H54 (cell line): ENCODE data around the gene TLR2.

Experiments
- DNase-seq: peaks from one replicate; pipeline ENCODE4 v3.0.0; 2011; ENCODE audit warnings: low spot score, mixed read lengths; ENCODE audit not compliant: insufficient read length
- FAIRE-seq: peaks from 3 replicates; lab custom pipeline; 2011; peaks lifted over from hg19 to GRCh38; lab: Jason Lieb, UNC
- POLR2A ChIP-seq: IDR thresholded peaks from 2 replicates; pipeline ENCODE4 v1.6.1; 2011; ENCODE audit warnings: low read depth, mild to moderate bottlenecking, low read length

The TLR2 gene, protein sequence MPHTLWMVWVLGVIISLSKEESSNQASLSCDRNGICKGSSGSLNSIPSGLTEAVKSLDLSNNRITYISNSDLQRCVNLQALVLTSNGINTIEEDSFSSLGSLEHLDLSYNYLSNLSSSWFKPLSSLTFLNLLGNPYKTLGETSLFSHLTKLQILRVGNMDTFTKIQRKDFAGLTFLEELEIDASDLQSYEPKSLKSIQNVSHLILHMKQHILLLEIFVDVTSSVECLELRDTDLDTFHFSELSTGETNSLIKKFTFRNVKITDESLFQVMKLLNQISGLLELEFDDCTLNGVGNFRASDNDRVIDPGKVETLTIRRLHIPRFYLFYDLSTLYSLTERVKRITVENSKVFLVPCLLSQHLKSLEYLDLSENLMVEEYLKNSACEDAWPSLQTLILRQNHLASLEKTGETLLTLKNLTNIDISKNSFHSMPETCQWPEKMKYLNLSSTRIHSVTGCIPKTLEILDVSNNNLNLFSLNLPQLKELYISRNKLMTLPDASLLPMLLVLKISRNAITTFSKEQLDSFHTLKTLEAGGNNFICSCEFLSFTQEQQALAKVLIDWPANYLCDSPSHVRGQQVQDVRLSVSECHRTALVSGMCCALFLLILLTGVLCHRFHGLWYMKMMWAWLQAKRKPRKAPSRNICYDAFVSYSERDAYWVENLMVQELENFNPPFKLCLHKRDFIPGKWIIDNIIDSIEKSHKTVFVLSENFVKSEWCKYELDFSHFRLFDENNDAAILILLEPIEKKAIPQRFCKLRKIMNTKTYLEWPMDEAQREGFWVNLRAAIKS

DNA sequence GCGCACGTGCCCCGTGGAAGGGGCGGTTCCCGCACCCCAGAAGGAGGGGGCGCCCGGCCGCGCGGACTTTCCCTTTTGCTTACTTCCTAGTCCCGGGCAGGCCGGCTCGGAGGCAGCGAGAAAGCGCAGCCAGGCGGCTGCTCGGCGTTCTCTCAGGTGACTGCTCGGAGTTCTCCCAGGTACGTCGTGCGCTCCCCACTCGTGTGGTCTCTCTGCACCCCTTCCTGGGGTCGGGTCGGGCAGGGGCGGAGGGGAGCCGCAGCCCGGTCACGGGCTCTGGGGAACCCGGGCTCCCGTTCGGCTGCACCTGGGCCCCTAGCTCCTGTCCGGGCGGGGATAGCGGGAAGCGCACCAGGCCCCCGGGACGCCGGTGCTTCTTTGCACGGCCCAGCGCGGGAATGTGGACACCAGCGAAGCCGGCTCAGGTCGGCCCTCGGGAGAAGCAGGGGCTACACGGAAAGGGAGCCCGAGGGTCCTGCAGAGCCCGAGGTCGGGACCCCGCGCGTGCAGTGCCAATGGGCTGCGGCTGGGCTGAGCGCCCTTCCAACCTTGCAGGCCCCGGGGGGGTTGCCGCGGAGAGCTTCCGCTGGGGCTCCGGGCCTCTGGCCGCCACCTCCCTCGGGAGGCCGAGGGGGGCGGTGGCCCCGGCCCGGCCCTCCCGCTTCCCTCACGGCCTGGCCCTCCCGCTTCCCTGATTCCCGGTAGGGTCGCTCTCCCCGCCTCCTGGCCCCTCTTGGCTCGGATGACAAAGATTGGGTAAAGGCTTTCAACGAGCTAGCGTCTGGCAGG, at the start of gene TLR2:
TSS of gene TLR2 (plus strand) at position 99 of the 789 bp plus-strand sequence. CDS start 18,628 bp downstream, outside the sequence.
- DNase-seq (no peak), FAIRE-seq (no peak)
- no peak for TF ChIP-seq POLR2A

DNA sequence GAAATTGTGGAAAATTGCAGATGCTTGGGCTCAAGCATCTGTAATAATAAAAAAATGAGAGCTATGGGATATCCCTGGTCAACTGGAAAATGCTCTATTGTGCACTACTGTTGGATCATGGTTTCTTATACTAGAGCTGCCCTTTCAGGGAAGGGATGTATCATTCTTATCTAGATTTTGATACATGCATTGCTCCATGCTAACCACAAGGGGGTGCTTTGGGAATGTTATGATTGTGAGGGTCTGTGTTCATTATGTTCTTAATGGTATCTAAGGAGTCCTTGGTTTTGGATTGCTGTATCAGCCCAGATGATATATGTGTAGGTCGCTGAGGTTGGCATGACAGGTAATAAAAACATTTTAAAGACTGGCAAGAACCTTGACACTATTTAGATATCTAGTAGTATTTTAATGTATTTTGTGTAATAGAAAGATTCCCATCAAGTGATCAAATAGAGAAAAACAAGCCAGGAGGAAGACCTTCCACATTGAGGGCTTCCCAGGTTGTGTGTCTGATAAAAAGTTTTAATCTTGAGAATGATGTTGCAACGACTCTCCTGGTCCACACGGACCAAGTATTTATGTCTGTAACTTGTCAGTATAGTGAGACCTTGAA, 49.2 kb upstream of the TLR2 start:
- TF ChIP-seq POLR2A = no peak
- FAIRE-seq (no peak), DNase-seq (no peak)

DNA sequence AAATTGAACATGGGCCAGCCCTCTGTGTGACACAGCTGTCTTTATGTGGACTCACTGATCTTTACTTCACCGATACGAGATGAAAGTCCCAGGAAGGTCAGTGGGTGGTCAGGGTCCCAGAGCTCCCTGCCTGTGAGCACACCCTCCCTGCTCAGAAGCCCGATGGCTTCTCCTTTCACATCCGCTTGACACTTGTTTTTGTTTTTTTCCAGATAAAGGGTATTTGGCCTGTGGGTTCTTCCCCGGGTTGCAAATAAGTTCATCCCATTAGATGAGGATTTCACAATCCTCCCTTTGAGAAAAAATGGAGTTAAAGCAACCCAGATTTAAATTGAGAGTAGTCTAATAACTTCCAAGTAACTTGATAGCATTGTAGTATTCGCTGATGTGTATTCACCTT, 48.2 kb upstream of the TLR2 start:
- FAIRE-seq (no peak), DNase-seq (no peak)
- no peak for TF ChIP-seq POLR2A

DNA sequence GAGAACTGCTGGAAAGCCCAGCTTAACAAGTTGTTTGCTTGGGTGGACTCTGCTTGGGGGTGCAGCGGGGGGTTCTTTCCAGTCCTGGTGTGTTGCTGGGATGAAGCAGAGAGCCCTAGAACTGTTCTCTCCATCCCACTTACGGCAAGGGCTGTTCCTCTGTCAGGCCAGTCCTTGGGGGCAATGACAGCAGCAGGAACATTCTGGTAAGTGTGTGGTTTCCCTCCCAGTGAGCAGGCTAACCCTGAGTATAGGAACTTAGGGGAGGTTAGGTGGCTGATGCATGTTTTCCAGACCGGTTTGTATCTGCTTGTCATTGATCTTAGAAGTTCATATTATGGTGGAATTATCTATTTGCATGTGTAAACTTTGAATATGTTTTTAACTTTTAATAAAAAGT, 46.9 kb upstream of the TLR2 start:
- TF ChIP-seq POLR2A = no peak
- no peak for DNase-seq
- FAIRE-seq = no peak

DNA sequence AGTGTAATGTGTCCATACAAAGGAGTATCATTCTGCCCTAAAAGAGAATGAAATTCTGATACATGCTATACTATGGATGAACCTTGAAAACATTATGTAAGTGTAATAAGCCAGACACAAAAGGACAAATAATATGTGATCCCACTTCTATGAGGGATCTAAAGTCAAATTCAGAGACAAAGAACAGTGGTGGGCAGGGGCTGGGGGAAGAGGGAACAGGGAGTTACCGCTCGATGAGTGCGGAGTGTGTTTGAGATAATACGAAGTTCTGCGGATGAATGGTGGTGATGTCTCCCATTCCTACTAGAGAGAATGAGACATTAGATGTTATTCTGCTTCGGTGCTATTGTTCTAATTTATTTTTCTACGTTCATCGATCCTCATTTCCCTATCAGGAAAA, 46.1 kb upstream of the TLR2 start:
- TF ChIP-seq POLR2A = no peak
- DNase-seq = no peak
- FAIRE-seq = no peak

DNA sequence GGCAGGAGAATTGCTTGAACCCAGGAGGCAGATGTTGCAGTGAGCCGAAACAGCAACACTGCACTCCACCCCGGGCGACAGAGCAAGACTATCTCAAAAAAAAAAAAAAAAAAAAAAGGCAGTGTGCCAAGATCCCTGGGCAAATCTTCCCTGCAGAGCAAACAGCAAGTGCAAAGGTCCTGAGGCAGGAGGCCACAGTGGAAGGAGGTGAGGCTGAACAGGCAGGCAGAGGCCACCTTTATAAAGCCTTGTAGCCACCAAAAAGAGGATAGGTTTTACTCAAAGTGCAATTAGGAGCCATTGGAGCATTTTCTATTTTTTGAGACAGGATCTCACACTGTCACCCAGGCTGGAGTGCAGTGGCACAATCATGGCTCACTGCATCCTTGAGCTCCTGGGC, 45.1 kb upstream of the TLR2 start:
- no peak for TF ChIP-seq POLR2A
- FAIRE-seq (no peak), DNase-seq (no peak)

DNA sequence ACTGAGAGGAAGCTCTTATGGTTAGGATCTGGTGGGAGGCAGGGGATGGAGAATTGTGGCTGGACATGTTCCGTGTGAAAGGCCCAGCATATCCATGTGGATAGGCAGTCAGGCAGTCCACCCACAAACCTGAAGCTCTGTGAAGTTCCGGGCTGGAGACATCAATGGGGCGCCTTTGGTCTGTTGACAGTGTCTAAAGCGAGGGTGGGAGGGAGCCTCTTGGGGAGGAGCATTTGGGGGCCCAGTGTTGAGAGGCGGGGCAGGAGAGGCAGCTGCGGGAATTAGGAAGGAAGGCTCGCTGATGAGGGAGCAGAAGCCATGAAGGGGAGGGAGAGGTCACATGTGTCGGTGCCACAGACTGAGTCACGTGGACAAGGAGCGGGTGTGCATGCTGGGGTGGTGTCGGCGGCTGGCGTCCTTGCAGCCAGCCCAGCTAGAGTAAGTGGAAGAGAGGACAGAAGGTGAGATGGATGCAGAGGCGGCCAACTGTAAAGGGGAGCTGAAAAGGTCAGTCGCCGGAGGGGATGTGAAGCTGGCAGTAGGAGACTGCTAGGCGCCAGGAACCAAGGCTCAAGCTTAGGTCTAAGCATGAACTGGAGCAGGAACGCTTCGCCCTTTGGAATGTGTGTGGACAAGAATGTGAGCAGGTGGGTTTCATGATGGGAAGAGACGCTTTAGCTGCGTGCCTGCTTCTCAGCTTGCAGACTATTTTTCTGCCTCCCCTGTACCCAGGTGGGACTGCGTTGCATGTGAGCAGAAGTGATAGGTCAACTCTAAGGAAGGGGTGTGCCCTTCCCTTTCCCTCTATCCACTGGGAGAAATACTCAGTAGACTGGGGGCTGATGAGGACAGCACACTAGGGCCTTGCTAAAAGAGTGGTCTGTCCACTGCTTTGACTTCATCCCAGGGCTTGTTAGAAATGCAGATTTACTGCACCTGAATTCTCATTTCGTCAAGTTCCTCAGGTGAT, 44.0 kb upstream of the TLR2 start:
- DNase-seq = no peak
- FAIRE-seq = no peak
- TF ChIP-seq POLR2A = no peak

DNA sequence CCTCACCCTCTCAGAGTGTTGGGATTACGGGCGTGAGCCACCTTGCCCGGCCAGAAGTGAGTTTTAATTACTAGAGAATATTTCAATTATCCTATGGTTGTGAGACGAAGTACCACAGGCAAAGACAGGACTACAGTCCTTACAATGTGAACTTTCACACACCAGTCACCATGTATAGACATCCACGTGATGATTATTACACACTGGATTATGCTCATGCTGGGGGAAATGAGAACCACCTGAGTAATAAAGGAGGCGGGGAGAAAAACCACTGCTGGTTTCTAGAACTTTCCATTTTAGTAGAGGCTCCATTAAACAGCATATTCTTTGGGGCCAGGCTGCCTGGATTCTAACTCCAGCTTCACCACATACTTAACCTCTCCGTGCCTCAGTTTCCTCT, 42.5 kb upstream of the TLR2 start:
- FAIRE-seq = no peak
- no peak for DNase-seq
- TF ChIP-seq POLR2A = no peak

DNA sequence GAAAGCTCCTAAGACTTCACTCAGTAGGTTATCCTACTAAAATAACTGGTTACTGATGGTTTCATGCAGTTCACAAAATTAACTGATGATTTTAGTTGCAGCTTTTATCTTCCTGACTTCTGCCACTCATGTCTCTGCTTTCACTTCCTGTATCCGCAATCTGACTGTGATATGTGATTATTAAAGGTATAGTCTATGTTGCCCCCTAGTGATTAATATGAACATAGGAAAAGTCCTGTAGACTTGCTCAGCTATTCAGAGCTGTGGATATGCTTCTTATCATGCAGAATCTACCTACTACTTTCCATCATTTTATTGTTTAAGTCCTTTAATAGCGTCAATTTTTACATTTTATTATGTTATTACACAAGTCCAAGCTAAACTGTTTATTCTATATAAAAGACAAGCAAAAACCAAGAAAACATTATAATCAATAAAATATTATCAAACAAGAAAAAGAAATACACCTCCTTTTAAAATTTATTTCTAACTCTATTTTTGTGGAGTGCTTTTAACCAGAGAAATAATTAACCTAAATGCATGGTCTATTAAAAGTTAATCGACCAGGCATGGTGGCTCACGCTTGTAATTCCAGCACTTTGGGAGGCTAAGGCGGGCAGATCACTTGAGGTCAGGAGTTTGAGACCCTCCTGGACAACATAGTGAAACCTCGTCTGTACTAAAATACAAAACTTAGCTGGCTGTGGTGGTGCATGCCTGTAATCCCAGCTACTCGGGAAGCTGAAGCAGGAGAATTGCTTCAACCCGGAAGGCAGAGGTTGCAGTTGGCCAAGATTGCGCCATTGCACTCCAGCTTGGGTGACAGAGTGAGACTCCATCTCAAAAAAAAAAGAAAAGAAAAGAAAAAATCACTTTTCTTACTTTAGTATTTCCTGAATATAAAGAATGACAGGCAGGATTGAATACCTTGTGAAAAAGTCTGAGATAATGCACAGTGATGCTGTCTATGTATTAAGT, 40.4 kb upstream of the TLR2 start:
- no peak for FAIRE-seq
- no peak for TF ChIP-seq POLR2A
- DNase-seq = peak; percentile 13

DNA sequence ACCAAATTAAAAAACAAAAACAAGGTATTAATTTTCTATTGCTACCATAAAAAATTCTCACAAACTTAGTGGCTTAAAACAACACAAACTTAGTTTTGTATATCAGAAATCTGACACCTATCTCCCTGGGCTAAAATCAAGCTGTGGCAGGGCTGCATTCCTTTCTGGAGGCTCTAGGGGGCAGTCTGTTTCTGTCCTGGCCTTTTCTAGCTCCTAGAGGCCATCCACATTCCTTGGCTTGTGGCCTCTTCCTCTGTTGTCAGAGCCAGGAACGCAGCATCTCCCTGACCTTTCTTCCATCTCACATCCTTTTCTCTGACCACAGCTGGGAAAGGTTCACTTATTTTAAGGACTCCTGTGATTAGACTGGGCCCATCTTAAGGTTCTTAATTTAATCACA, 38.9 kb upstream of the TLR2 start:
- no peak for TF ChIP-seq POLR2A
- FAIRE-seq (no peak), DNase-seq (no peak)

DNA sequence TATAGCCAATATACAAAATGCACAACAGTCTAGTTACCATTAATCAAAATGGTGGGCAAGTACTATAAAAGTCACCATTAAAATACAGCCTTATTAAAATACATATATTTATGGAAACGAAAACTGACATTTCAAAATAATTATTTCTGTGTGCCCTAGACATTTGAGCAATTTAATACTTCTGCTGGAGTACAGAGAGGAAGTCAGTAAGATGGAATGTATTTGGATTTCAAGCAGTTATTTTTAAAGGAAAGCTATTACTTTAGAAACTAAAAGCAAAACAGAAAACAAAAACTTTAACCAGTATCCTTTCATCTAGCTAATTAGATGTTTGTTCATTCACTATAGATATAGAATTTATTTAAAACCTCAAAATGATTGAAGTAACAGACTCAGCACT, 37.8 kb upstream of the TLR2 start:
- no peak for TF ChIP-seq POLR2A
- DNase-seq (no peak), FAIRE-seq (no peak)

DNA sequence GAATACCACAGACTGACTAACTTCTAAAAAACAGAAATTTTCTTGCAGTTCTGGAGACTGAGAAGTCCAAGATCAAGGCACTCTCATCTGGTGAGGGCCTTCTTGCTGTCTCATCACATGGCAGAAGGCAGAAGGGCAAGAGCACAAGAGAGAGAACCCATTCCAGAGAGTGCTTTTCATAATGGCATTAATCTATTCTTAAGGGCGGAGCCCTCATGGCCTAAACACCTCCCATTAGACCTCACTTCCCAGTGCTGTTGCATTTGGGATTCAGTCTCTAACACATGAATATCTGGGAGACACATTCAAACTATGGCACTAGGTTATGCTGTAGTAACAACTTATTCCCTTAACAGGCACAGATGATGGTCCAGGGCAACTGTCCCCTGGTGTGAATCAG, 37.1 kb upstream of the TLR2 start:
- no peak for FAIRE-seq
- no peak for DNase-seq
- TF ChIP-seq POLR2A = no peak
